ENCODE results near the gene ANO1.
A peak's percentile ranks its signal among the peaks of the same experiment; 100 is the strongest.

Gene ANO1

DNA sequence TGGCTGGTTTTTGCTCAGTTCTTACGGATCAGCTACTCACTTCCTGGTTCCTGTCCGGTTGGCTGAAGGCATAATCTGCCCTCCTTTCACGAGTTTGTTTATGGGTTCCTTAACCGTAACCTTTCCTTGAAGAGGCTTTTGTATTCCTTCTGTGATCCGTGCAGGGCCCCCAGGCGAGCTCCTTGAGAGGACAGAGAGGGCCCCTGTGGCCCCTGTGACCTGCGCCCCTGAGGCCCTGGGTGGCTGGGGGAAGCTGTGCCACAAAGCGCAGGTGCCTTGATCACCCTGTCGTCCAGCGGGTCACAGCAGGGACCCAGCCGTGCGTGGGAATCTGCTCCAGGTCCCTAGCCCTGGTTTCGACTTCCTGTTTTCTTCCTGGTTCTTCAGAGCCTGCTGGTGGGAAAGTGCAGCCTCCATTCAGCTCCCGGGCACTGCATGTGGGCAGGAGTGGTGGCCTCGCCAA is 97.2 kb downstream of the ANO1 start:
- Histone ChIP-seq H3K36me3 (replicated peaks) (no peaks in the 10 kb centered on the region), H3K27me3 (ENCODE audit: low read depth) (no peaks in the 10 kb centered on the region), H3K9me3 (no peaks in the 10 kb centered on the region), H3K4me3 (no peak overlapping the region), H3K4me1 (no peaks in the 10 kb centered on the region)
- in situ Hi-C loops (cut with MboI; ENCODE audit: low sequenced_read_pairs) = loop anchor here (10.0 kb wide), 1 partner anchor 90 kb away; no protein-coding TSS in a partner anchor
- no peak for DNase-seq (ENCODE audit: low spot score in 2 of 2)

DNA sequence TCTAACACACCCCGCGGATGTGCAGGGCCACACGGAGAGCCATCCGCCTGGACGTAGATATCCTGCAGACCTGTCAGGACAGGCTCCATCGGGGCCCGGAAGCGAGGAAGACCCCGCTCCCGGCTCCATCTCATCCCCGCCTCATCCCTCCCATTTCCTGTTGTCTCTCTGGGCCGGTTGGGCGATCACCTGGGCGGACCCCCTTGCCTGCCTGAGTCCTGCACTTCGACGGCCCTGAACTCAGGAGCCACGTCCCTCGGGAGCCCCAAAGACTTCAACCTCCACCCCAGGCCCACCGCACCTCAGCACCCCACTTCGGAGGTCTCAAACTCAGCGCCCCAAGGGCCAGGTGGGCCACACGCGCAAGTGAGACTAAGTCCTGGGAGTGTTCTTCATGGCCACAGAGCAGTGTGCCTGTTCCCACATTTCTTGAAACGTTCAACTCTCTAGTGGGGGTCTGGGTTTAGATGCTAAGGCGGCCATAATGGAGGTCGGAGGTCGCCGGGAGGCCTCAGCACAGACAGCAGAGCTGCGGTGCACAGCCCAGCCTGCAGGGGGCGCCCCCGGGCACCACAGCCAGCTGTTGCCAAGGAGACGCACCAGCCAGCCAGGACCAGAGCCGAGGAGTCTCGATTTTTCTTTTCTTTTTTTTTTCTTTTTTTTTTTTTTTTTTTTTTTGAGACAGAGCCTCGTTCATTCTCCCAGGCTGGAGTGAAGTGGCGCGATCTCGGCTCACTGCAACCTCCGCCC is 99.0 kb downstream of the ANO1 start:
- Histone ChIP-seq H3K36me3 (replicated peaks) (no peaks in the 10 kb centered on the region), H3K4me1 (no peaks in the 10 kb centered on the region), H3K27me3 (ENCODE audit: low read depth) (no peaks in the 10 kb centered on the region), H3K9me3 (no peaks in the 10 kb centered on the region), H3K4me3 (no peak overlapping the region)
- peak; percentile 29 to 80 for DNase-seq (ENCODE audit: low spot score in 2 of 2)
- in situ Hi-C loops (cut with MboI; ENCODE audit: low sequenced_read_pairs) = loop anchor here (10.0 kb wide), 1 partner anchor 92 kb away; no protein-coding TSS in a partner anchor

DNA sequence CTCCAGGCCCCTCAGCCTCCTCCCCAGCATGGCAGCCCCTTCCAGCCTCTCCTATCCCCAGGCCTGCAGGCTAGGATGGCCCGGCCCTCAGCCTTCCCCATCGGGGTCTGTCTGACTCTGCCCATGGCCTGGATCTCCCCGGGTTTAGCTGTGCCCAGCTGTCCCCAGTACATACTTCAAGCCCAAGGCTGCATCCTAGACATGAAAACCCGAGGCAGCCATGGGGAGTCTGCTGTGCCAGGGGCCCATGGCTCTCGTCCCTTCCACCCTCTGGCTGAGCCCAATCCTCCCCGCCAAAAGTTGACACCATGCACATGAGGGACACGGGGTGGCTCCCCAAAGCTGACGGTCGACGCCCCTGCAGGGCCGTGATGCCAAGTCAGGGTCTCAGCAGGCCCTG is 102.8 kb downstream of the ANO1 start:
- in situ Hi-C loops (cut with MboI; ENCODE audit: low sequenced_read_pairs) = no loop called here

DNA sequence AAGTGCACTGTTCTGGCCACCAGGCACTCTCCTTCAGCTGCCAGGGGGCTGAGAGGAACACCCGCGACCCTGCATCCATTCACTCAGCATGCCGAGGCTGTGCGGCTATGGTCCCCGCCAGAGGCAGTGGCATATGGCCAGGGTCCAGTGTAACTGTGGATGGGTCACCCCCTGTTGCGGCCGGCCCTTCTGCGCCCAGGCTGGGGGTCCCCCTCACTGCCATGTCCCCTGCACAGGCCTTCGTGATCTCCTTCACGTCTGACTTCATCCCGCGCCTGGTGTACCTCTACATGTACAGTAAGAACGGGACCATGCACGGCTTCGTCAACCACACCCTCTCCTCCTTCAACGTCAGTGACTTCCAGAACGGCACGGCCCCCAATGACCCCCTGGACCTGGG is 104.1 kb downstream of the ANO1 start:
- H3K36me3 ChIP-seq (replicated peaks) = no peaks in the 10 kb centered on the region
- H3K27me3 ChIP-seq (ENCODE audit: low read depth) = no peaks in the 10 kb centered on the region
- no peaks in the 10 kb centered on the region for H3K4me1 ChIP-seq
- in situ Hi-C loops (cut with MboI; ENCODE audit: low sequenced_read_pairs) = no loop called here
- no peak for DNase-seq (ENCODE audit: low spot score in 2 of 2)
- no peak overlapping the region for H3K4me3 ChIP-seq
- no peaks in the 10 kb centered on the region for H3K9me3 ChIP-seq

More for the DNA sequence above, 102.8 kb downstream of the ANO1 start:
- Histone ChIP-seq H3K4me3 (no peak overlapping the region), H3K9me3 (no peaks in the 10 kb centered on the region), H3K27me3 (ENCODE audit: low read depth) (no peaks in the 10 kb centered on the region), H3K36me3 (replicated peaks) (no peaks in the 10 kb centered on the region), H3K4me1 (no peaks in the 10 kb centered on the region)
- no peak for DNase-seq (ENCODE audit: low spot score in 2 of 2)

DNA sequence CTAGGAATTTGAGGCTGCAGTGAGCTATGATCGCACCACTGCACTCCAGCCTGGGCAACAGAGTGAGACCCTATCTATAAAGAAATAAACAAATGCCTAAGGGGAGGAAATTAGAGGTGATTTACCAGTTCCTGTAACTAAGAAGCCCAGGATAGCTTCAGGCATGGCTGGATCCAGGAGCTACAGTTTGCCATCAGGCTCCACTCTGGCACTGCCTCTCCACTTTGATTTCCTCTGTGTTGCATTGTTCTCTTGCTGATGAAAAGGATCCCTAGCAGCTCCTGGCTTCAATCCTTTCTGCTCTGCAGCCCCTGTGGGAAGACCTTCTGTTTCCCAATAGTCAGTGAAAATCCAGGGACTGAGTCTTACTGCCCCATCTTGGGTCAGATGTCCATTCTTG is 104.9 kb downstream of the ANO1 start:
- no peak overlapping the region for H3K4me3 ChIP-seq
- H3K27me3 ChIP-seq (ENCODE audit: low read depth) = no peaks in the 10 kb centered on the region; the same call in 1 of the 2 replicates
- no peaks in the 10 kb centered on the region for H3K4me1 ChIP-seq
- no peaks in the 10 kb centered on the region for H3K36me3 ChIP-seq (replicated peaks)
- DNase-seq (ENCODE audit: low spot score in 2 of 2) = no peak
- H3K9me3 ChIP-seq = no peaks in the 10 kb centered on the region
- in situ Hi-C loops (cut with MboI; ENCODE audit: low sequenced_read_pairs) = no loop called here

DNA sequence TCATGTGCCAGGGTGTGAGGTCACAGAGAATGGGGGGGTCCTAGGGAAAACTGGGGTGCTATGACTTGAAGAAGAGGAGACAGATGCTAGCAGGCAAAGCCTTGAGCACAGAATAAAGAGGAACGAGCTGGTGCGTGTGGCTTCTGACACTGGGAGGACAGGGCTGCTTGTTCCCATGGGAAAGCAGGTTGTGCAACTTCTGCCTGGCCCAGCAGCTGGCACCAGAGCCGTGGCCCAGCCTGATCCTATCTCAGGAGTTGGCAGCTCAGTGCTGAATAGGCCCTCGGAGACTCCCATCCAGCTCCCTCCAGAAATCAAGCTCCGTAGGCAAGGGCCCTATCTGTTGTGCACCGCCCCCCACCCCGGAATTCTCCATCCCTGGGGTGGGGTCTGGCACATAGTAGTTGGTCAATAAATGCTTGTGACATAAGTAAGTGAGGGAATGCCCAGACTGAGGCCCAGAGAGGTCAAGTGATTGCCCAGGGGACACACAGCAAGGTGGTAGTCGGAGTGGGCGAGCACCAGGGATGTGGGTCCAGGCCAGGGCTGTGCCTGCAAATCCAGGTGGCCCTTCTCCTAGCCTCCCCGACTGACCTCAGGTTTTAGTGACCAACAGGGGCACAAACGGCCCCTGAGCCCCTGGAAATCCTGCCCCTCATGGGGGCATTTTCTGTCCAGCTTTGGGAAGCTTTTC is 105.5 kb downstream of the ANO1 start:
- Histone ChIP-seq H3K36me3 (replicated peaks) (no peaks in the 10 kb centered on the region), H3K27me3 (ENCODE audit: low read depth) (no peaks in the 10 kb centered on the region; the same call in 1 of the 2 replicates), H3K4me1 (no peaks in the 10 kb centered on the region), H3K4me3 (no peak overlapping the region), H3K9me3 (no peaks in the 10 kb centered on the region)
- no peak for DNase-seq (ENCODE audit: low spot score in 2 of 2)
- in situ Hi-C loops (cut with MboI; ENCODE audit: low sequenced_read_pairs) = no loop called here

DNA sequence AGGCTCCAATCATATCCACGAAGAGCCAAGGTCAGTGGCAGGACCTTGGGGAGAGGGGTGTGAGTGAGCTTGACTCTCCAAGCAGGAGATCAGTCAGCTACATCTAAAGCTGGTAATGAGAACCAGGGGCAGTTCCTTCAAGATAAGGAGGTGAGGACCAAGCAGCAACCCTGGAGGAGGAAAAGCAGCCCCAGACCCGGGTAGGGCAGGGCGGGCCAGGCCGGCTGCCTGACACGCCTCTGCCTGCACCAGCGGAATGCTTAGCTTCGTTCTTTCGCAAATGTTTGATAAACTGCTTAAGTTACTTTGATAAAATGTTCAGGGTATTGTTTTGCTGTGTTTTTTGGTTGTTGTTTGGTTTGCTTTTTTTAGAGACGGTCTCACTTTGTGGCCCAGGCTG is 106.3 kb downstream of the ANO1 start:
- in situ Hi-C loops (cut with MboI; ENCODE audit: low sequenced_read_pairs) = no loop called here
- Histone ChIP-seq H3K9me3 (no peaks in the 10 kb centered on the region), H3K27me3 (ENCODE audit: low read depth) (no peaks in the 10 kb centered on the region; the same call in 1 of the 2 replicates), H3K36me3 (replicated peaks) (no peaks in the 10 kb centered on the region), H3K4me1 (no peaks in the 10 kb centered on the region), H3K4me3 (no peak overlapping the region)
- DNase-seq (ENCODE audit: low spot score in 2 of 2) = no peak

DNA sequence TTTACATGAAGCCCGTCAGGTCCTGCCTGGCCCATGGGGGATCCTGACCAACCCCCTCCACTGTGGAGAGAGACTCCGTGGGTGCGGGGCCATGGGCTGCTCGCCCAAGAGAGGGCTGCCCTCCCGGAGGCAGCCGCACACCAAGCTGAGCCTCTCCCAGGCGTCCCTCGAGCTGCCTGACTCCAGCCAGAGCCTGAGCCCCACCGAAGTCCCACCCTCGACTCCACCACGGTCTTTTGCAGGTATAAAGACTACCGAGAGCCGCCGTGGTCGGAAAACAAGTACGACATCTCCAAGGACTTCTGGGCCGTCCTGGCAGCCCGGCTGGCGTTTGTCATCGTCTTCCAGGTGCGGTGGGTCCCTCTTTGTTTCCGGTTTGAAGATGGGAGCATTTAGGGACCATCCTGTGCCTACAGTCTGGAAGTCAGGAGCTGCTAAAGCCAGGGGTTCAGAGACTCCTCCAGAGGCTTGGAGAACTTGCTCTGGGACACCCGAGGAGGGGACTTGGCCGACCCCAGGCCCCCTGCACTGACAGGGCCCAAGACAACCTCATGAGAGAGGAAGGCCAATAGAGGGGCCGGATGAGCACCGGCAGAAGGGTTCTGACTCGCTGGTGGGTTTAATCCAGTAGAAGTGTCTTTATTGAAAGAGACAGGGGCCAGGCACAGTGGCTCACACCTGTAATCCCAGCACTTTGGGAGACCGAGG is 107.4 kb downstream of the ANO1 start:
- Histone ChIP-seq H3K27me3 (ENCODE audit: low read depth) (no peaks in the 10 kb centered on the region; the same call in 1 of the 2 replicates), H3K9me3 (no peaks in the 10 kb centered on the region), H3K4me1 (no peaks in the 10 kb centered on the region), H3K4me3 (no peak overlapping the region), H3K36me3 (replicated peaks) (no peaks in the 10 kb centered on the region)
- DNase-seq (ENCODE audit: low spot score in 2 of 2) = no peak
- in situ Hi-C loops (cut with MboI; ENCODE audit: low sequenced_read_pairs) = no loop called here

DNA sequence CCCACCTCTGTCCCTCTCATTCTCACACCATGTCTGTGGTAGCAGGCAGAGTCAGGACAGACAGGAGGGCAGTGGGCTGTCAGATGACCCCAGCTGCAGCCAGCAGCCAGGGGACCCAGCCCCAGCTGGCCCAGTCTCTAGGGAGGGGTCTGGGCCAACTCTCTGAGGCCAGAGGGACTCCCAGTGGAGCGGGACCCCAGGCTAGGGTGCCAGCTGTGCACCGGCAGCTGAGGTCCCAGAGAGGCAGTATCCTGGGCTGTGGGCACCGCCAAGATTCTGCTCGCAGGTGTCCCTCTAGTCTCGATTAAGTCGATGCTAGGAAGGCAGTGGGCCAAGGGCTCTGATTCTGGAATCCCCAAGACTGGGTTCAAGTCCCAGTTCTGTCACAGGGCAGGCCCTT is 108.3 kb downstream of the ANO1 start:
- Histone ChIP-seq H3K9me3 (no peaks in the 10 kb centered on the region), H3K4me1 (no peaks in the 10 kb centered on the region), H3K27me3 (ENCODE audit: low read depth) (no peaks in the 10 kb centered on the region; the same call in 1 of the 2 replicates), H3K36me3 (replicated peaks) (no peaks in the 10 kb centered on the region), H3K4me3 (no peak overlapping the region)
- DNase-seq (ENCODE audit: low spot score in 2 of 2) = no peak
- in situ Hi-C loops (cut with MboI; ENCODE audit: low sequenced_read_pairs) = no loop called here

DNA sequence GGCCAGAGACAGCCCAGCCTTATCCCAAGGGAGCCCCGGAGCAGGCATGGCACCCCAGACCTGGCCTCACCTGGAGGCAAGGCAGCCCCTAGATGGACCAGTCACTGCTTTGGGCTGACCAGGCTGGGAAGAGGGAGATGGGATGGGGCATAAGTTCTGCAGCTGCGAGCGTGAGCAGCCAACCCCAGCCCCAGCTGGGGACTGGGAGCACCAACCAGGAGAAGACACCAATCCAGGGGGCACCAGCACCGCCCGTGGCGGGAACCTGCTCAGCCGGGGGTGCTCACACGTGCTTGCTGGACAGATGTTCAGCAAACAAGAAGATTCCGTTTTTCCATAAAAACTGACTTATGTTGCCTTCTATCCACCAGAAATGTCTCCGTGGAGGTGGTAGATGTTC is 108.8 kb downstream of the ANO1 start:
- in situ Hi-C loops (cut with MboI; ENCODE audit: low sequenced_read_pairs) = no loop called here
- no peaks in the 10 kb centered on the region for H3K9me3 ChIP-seq
- DNase-seq (ENCODE audit: low spot score in 2 of 2) = no peak
- no peak overlapping the region for H3K4me3 ChIP-seq
- no peaks in the 10 kb centered on the region for H3K36me3 ChIP-seq (replicated peaks)
- H3K4me1 ChIP-seq = no peaks in the 10 kb centered on the region
- no peaks in the 10 kb centered on the region; the same call in 1 of the 2 replicates for H3K27me3 ChIP-seq (ENCODE audit: low read depth)

DNA sequence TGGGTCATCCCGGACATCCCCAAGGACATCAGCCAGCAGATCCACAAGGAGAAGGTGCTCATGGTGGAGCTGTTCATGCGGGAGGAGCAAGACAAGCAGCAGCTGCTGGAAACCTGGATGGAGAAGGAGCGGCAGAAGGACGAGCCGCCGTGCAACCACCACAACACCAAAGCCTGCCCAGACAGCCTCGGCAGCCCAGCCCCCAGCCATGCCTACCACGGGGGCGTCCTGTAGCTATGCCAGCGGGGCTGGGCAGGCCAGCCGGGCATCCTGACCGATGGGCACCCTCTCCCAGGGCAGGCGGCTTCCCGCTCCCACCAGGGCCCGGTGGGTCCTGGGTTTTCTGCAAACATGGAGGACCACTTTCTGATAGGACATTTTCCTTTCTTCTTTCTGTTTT is 109.7 kb downstream of the ANO1 start:
- DNase-seq (ENCODE audit: low spot score in 2 of 2) = no peak
- Histone ChIP-seq H3K9me3 (no peaks in the 10 kb centered on the region), H3K36me3 (replicated peaks) (no peaks in the 10 kb centered on the region), H3K27me3 (ENCODE audit: low read depth) (no peaks in the 10 kb centered on the region; the same call in 1 of the 2 replicates), H3K4me3 (no peak overlapping the region), H3K4me1 (no peaks in the 10 kb centered on the region)
- in situ Hi-C loops (cut with MboI; ENCODE audit: low sequenced_read_pairs) = no loop called here

DNA sequence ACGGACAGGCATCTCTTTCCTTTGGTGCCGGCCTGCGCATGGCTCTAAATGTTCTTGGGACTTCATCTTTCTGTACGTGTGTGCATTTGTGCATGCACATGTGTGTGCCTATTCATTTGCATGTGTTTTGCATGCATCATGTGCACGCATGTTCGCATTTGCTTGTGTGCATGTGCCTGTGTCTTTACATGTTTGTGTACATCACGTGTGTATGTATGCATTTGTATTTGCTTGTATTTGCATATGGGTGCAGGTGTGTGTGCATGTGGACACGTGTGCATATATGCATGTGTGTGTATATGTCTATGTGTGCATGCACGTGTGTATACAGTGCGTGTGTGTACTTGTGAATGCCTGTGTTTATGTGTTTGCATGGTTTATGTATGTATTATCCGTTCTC is 111.5 kb downstream of the ANO1 start:
- H3K4me1 ChIP-seq = no peaks in the 10 kb centered on the region
- H3K9me3 ChIP-seq = no peaks in the 10 kb centered on the region
- no peak overlapping the region for H3K4me3 ChIP-seq
- no peak for DNase-seq (ENCODE audit: low spot score in 2 of 2)
- no peaks in the 10 kb centered on the region for H3K36me3 ChIP-seq (replicated peaks)
- in situ Hi-C loops (cut with MboI; ENCODE audit: low sequenced_read_pairs) = loop anchor here (5.0 kb wide), 2 partner anchors 277 to 502 kb away; no protein-coding TSS in a partner anchor
- no peaks in the 10 kb centered on the region; the same call in 1 of the 2 replicates for H3K27me3 ChIP-seq (ENCODE audit: low read depth)

DNA sequence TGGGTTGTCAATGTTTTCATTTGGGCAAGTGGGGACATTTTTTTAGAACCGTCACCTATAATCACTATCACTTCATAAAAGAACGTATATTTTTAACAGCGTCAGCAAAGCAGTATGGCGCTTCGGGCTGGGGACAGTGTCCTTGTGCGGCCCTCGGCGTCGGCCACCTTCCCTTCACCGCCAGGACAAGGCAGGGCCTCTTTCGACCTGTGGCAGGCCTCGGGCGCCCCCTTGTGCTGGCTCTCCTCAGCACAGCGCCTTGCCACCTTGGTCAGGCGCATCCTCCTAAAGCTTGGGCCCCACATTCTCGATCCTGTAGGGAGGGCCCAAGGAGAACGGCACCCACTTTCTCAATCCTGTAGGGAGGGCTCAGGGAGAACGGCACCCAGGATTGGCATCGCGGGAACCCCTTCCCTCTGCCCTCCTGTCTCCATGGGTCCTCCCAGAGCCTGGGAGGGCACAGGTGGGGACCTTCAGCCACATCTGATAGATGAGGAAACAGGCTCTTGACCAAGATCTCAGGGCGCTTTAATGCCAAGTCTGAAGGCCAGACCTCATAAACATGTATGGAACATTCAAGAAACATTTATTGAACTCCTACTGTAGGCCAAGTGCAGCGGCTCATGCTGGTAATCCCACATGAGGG is 113.5 kb downstream of the ANO1 start:
- no peaks in the 10 kb centered on the region for H3K4me1 ChIP-seq

More for the DNA sequence above, 113.5 kb downstream of the ANO1 start:
- Histone ChIP-seq H3K36me3 (replicated peaks) (no peaks in the 10 kb centered on the region), H3K27me3 (ENCODE audit: low read depth) (no peaks in the 10 kb centered on the region; the same call in 1 of the 2 replicates), H3K9me3 (no peaks in the 10 kb centered on the region), H3K4me3 (no peak overlapping the region)
- DNase-seq (ENCODE audit: low spot score in 2 of 2) = peak; percentile 48 to 91
- in situ Hi-C loops (cut with MboI; ENCODE audit: low sequenced_read_pairs) = loop anchor here (5.0 kb wide), 2 partner anchors 279 to 504 kb away; no protein-coding TSS in a partner anchor

Data from HAP-1 (cell line).